Measurements from ENCODE around the gene GNLY. TPM values are rescaled to one million over a fixed set of nuclear protein-coding genes. Genes with fewer than 3 reads are reported as not detected.

Gene GNLY
- total RNA-seq, 4 donors from 2014 or later: 0.63 to 4.2 (median 0.98) TPM; not detected in 1

DNA sequence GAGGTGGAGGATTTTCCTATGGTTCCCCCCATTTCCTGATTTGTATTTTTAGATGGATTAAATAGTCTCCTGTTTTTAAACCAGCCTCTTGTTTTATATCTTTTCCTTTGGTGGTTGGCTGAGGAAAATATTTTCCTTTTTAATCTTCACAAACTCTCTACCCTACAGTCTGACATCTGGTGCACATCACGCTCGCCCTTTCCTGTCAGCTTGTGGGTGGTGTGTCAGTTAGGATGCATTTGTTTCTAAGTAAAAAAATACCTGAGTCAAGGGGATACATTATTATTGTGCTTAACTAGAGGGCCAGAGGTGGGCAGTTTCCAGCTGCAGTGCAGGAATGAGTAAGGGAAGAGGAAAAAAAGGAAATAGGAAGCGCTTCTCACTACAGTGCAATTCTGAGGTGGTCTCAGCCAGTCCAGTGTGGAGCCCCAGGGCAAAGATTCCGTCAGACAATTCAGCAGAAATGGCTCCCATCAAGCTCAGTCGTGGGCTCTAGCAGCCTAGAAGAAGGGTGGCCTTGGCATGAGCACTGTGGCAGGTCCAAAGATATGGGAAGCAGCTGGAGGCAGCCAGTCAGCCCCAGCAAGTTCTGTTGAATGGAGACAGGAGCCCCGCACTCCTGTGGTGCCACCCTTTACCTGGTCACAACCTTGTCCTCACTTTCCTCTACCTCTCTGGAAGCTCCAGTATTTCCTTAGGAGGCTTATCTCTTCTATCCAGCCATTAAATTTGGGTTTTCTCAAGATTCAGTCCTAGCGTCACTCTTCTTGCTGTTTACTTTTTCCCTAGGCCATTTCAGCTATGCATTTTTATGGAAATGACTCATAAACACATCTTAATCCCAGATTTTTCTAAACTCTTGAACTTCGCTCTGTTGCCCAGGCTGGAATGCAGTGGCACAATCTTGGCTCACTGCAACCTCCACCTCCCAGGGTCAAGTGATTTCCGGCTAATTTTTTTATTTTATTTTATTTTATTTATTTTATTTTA lies 44.7 kb upstream of the GNLY start:
- WGBS, 2 donors: 79 to 83% methylated on average over 9 of the region's 9 CpGs
- Histone ChIP-seq H3K9me3 (no peaks in the 10 kb centered on the region), H3K27ac (no peak overlapping the region), H3K36me3 (peaks cover 4 to 95% (median 35%) of the 10 kb centered on the region in 3 donors), H3K4me1 (no peaks in the 10 kb centered on the region), H3K27me3 (no peaks in the 10 kb centered on the region), H3K4me3 (no peak overlapping the region)
- no peak for DNase-seq (ENCODE audit: low spot score in 2 of 2)
- no peak for TF ChIP-seq POLR2A (IDR thresholded peaks at IDR 0.05)
- TF ChIP-seq, protein P1, sequence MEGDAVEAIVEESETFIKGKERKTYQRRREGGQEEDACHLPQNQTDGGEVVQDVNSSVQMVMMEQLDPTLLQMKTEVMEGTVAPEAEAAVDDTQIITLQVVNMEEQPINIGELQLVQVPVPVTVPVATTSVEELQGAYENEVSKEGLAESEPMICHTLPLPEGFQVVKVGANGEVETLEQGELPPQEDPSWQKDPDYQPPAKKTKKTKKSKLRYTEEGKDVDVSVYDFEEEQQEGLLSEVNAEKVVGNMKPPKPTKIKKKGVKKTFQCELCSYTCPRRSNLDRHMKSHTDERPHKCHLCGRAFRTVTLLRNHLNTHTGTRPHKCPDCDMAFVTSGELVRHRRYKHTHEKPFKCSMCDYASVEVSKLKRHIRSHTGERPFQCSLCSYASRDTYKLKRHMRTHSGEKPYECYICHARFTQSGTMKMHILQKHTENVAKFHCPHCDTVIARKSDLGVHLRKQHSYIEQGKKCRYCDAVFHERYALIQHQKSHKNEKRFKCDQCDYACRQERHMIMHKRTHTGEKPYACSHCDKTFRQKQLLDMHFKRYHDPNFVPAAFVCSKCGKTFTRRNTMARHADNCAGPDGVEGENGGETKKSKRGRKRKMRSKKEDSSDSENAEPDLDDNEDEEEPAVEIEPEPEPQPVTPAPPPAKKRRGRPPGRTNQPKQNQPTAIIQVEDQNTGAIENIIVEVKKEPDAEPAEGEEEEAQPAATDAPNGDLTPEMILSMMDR (IDR thresholded peaks at IDR 0.05): no peak
- TF ChIP-seq EP300 (IDR thresholded peaks at IDR 0.05): no peak

DNA sequence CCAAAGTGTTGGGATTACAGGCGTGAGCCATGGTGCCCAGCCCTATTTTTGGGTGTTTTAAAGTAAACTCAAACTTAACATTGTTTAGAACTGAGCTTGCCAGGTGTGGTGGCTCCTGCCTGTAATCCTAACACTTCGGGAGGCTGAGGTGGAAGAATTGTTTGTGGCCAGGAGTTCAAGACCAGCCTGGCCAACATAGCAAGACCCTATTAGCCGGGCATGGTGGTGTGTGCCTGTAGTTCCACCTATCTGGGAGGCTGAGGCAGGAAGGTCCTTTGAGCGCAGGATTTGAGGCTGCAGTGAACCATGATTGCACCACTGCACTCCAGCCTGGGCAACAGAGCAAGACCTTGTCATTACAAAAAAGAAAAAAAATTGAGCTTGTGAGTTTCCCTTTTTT lies 43.7 kb upstream of the GNLY start:
- no peak for DNase-seq (ENCODE audit: low spot score in 2 of 2)
- H3K9me3 ChIP-seq: no peaks in the 10 kb centered on the region
- H3K27ac ChIP-seq: no peak overlapping the region
- TF ChIP-seq, protein P1 (IDR thresholded peaks at IDR 0.05): no peak
- no peak for TF ChIP-seq POLR2A (IDR thresholded peaks at IDR 0.05)
- no peak for TF ChIP-seq EP300 (IDR thresholded peaks at IDR 0.05)
- H3K36me3 ChIP-seq: peaks cover 4 to 85% (median 28%) of the 10 kb centered on the region in 3 donors
- H3K27me3 ChIP-seq: no peaks in the 10 kb centered on the region
- 97 to 100% methylated on average over 4 of the region's 4 CpGs for WGBS, 2 donors
- H3K4me1 ChIP-seq: no peaks in the 10 kb centered on the region
- no peak overlapping the region for H3K4me3 ChIP-seq

DNA sequence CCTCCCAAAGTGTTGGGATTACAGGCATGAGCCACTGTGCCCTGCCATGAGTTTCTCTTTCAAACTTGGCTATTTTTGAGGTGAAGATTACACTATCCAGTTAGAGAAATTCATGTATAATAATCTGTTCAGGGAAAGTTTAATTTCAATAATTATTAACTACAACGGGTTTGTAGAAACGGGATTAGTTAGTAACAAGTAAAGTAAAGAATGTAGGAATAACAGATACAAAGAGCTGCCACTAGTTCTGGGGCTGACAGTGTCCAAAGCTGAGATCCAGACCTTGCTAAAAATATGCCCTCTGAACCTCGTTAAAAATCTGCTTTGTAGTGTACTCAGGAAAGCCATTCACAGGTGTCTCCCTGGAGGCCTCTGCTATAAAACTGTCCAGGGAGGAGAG lies 43.1 kb upstream of the GNLY start:
- H3K9me3 ChIP-seq: no peaks in the 10 kb centered on the region
- no peaks in the 10 kb centered on the region for H3K27me3 ChIP-seq
- WGBS, 2 donors: 83 to 86% methylated on average over 3 of the region's 3 CpGs
- no peak overlapping the region for H3K4me3 ChIP-seq
- peaks cover 4 to 82% (median 22%) of the 10 kb centered on the region in 3 donors for H3K36me3 ChIP-seq
- DNase-seq (ENCODE audit: low spot score in 2 of 2): no peak
- TF ChIP-seq POLR2A (IDR thresholded peaks at IDR 0.05) (no peak), EP300 (IDR thresholded peaks at IDR 0.05) (no peak)
- TF ChIP-seq, protein P1 (IDR thresholded peaks at IDR 0.05): no peak
- no peak overlapping the region for H3K27ac ChIP-seq
- H3K4me1 ChIP-seq: no peaks in the 10 kb centered on the region

DNA sequence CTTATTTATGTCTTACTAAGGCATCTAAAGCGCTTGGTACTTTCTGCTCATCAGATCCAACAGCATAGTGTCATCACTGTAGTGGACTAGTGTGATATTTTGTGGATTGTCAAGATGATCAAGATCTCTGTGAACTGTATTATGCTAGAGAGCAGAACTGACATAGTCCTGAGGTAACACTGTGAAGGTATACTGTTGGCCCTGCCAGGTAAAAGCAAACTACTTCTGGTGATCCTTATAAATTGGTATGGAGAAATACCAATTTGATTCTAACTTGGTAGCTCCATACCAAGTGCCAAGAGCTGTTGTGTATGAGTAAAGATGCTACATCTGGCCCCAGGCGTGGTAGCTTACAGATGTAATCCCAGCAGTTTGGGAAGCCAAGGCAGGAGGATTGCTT lies 42.1 kb upstream of the GNLY start:
- 98 to 100% methylated on average over 2 of the region's 2 CpGs for WGBS, 2 donors
- TF ChIP-seq POLR2A (IDR thresholded peaks at IDR 0.05) (no peak), EP300 (IDR thresholded peaks at IDR 0.05) (no peak)
- TF ChIP-seq, protein P1 (IDR thresholded peaks at IDR 0.05): no peak
- Histone ChIP-seq H3K27ac (peak overlapping the region in 1 of 4 donors; percentile 58), H3K36me3 (peaks cover 4 to 81% (median 20%) of the 10 kb centered on the region in 3 donors), H3K27me3 (no peaks in the 10 kb centered on the region), H3K4me1 (no peaks in the 10 kb centered on the region), H3K4me3 (no peak overlapping the region), H3K9me3 (no peaks in the 10 kb centered on the region)
- no peak for DNase-seq (ENCODE audit: low spot score in 2 of 2)

DNA sequence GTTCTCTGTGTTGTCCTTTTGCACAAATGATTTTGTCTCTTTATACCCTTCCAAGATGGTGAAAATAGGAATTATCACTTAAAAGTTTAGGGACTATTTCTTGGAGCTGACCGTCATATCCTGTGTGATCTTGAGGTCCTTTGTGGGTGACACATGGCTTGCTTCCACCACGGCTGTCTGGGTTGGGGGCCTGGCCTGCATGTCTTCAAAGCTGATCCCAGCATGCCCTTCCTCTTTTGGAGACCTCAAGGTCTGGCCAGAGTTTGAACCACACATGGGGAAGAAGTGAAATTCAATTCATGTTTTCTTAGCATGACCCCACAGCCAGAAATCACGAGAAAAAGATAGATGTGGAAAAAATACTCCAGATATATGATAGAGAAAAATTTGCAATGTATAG lies 40.2 kb upstream of the GNLY start:
- TF ChIP-seq, protein P1 (IDR thresholded peaks at IDR 0.05): no peak
- TF ChIP-seq POLR2A (IDR thresholded peaks at IDR 0.05): no peak
- H3K27ac ChIP-seq: no peak overlapping the region
- H3K4me3 ChIP-seq: no peak overlapping the region
- H3K9me3 ChIP-seq: no peaks in the 10 kb centered on the region
- peaks cover 0 to 79% (median 14%) of the 10 kb centered on the region in 3 donors for H3K36me3 ChIP-seq
- no peak for DNase-seq (ENCODE audit: low spot score in 2 of 2)
- 69 to 71% methylated on average over 3 of the region's 3 CpGs for WGBS, 2 donors
- no peaks in the 10 kb centered on the region for H3K4me1 ChIP-seq
- no peaks in the 10 kb centered on the region for H3K27me3 ChIP-seq
